ENCODE data around the gene SLIT1. TPM values are rescaled to one million over a fixed set of nuclear protein-coding genes. Genes with fewer than 3 reads are reported as not detected.

SLIT1 gene
- total RNA-seq, 1 donor from 2014 or later, result 55.7 TPM

DNA sequence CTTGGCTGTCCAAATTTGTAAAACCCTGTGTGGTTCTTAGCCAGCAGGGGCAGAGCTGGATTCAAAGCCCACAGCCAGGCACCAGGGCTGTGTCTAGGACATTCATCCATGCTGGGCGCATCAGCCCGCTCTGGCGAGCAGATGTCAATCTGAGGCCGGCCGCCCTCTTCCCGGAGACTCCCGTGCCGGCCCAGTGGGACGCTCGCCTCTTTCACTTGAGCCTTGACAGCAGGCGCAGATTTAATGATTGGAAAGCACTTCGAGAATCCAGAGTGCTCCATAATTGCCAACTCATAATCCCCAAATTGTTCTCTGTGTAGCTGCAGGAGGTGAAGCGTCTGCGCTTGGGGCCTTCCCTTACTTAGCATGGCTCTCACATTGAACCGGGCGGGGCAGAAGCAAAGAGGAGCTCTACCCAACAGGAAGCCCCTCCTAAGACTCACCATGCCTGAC is 36.7 kb downstream of the SLIT1 start:
- peaks cover 4% of the 10 kb centered on the region for H3K27me3 Mint-ChIP-seq
- peaks cover 29% of the 10 kb centered on the region for H3K4me1 Mint-ChIP-seq (ENCODE audit: unreplicated experiment)
- peak overlapping the region; percentile 65 for H3K4me3 Mint-ChIP-seq
- no peak for DNase-seq (ENCODE audit: extremely low spot score, unreplicated experiment)
- TF ChIP-seq, protein P1, sequence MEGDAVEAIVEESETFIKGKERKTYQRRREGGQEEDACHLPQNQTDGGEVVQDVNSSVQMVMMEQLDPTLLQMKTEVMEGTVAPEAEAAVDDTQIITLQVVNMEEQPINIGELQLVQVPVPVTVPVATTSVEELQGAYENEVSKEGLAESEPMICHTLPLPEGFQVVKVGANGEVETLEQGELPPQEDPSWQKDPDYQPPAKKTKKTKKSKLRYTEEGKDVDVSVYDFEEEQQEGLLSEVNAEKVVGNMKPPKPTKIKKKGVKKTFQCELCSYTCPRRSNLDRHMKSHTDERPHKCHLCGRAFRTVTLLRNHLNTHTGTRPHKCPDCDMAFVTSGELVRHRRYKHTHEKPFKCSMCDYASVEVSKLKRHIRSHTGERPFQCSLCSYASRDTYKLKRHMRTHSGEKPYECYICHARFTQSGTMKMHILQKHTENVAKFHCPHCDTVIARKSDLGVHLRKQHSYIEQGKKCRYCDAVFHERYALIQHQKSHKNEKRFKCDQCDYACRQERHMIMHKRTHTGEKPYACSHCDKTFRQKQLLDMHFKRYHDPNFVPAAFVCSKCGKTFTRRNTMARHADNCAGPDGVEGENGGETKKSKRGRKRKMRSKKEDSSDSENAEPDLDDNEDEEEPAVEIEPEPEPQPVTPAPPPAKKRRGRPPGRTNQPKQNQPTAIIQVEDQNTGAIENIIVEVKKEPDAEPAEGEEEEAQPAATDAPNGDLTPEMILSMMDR (conservative IDR thresholded peaks at IDR 0.05), result no peak
- no peaks in the 10 kb centered on the region for H3K36me3 Mint-ChIP-seq
- H3K27ac Mint-ChIP-seq, result peak overlapping the region; percentile 35
- no peaks in the 10 kb centered on the region for H3K9me3 Mint-ChIP-seq

DNA sequence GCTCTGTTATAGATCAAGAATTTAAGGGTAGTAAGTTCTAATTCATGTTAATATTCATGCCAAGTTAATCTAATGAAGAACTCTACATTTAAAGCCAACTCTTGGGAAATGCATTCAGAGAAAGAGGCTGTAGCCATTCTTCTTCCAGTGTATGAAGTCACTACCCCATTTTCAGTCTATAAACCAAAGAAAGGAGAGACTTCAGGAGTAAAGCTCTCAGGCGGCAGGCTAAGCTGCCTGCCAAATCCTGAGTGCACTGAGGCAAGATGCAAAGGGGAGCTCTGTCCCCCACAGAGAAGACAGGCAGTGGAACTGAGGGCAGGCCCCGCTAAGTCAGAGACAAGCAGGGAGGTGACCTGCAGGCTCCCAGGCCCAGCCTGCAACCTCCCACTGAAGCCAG is 41.5 kb downstream of the SLIT1 start:
- H3K4me3 Mint-ChIP-seq, result no peak overlapping the region
- H3K36me3 Mint-ChIP-seq, result peaks cover 15% of the 10 kb centered on the region
- H3K27me3 Mint-ChIP-seq, result peaks cover 34% of the 10 kb centered on the region
- TF ChIP-seq, protein P1 (conservative IDR thresholded peaks at IDR 0.05), result no peak
- peaks cover 27% of the 10 kb centered on the region for H3K4me1 Mint-ChIP-seq (ENCODE audit: unreplicated experiment)
- H3K9me3 Mint-ChIP-seq, result no peaks in the 10 kb centered on the region
- DNase-seq (ENCODE audit: extremely low spot score, unreplicated experiment), result no peak
- no peak overlapping the region for H3K27ac Mint-ChIP-seq

DNA sequence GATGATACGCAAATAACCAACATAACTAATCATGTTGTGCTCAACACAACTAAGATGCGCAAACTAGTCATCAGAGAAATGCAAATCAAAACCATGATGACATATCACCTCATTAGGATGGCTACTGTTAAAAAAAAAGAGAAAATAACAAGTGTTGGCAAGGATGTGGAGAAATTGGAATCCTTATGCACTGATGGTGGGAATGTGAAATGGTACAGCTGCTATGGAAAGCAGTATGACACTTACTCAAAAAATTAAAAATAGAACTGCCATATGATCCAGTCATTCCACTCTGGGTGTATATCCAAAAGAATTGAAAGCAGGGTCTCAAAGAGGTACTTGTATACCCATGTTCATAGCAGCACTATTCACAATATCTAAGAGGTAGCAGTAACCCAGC is 42.9 kb downstream of the SLIT1 start:
- H3K4me1 Mint-ChIP-seq (ENCODE audit: unreplicated experiment), result peaks cover 33% of the 10 kb centered on the region
- TF ChIP-seq, protein P1 (conservative IDR thresholded peaks at IDR 0.05), result no peak
- H3K27ac Mint-ChIP-seq, result no peak overlapping the region
- peaks cover 15% of the 10 kb centered on the region for H3K36me3 Mint-ChIP-seq
- no peak for DNase-seq (ENCODE audit: extremely low spot score, unreplicated experiment)
- no peak overlapping the region for H3K4me3 Mint-ChIP-seq
- H3K27me3 Mint-ChIP-seq, result peaks cover 39% of the 10 kb centered on the region
- H3K9me3 Mint-ChIP-seq, result no peaks in the 10 kb centered on the region

DNA sequence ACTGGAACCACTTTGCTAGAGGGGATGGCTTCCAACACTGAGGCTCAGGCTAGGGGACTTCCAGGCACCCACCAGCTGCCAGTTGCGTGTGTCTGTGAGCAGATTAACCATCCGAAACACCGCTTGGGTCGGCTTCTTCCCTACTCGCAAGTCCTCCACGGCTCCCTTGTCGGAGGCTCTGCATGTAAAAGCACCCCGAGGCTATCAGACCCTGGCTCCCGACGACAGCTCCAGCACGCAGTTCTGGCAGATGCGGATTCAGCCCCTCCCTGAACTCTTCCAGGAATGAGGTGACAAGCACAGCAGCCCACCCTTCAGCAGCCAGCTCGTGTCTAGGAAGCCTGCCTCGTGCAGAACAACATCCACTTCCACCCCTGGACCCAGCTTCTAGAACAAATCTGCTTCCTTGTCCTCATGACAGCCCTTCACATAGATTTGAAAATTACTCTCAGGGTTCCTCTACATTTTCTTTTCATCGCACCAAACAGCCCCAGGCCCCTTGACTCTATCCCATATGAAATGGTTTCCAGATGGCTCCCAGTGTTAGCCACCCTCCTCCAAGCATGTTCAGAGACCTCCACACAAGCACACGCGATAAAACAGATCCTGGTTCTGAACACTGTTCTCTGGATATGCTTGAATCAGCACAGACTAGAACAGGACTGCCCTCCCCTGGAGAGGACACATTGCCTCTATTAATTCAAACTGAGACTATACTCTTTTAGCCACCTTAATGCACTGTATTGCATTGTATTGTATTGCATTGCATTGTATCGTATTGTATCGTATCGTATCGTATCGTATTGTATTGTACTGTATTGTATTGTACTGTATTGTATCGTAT is 44.6 kb downstream of the SLIT1 start:
- Mint-ChIP-seq H3K9me3 (no peaks in the 10 kb centered on the region), H3K4me1 (ENCODE audit: unreplicated experiment) (peaks cover 42% of the 10 kb centered on the region), H3K4me3 (peak overlapping the region; percentile 67), H3K27ac (peak overlapping the region; percentile 71), H3K27me3 (peaks cover 36% of the 10 kb centered on the region), H3K36me3 (peaks cover 15% of the 10 kb centered on the region)
- TF ChIP-seq, protein P1 (conservative IDR thresholded peaks at IDR 0.05), result no peak
- no peak for DNase-seq (ENCODE audit: extremely low spot score, unreplicated experiment)

DNA sequence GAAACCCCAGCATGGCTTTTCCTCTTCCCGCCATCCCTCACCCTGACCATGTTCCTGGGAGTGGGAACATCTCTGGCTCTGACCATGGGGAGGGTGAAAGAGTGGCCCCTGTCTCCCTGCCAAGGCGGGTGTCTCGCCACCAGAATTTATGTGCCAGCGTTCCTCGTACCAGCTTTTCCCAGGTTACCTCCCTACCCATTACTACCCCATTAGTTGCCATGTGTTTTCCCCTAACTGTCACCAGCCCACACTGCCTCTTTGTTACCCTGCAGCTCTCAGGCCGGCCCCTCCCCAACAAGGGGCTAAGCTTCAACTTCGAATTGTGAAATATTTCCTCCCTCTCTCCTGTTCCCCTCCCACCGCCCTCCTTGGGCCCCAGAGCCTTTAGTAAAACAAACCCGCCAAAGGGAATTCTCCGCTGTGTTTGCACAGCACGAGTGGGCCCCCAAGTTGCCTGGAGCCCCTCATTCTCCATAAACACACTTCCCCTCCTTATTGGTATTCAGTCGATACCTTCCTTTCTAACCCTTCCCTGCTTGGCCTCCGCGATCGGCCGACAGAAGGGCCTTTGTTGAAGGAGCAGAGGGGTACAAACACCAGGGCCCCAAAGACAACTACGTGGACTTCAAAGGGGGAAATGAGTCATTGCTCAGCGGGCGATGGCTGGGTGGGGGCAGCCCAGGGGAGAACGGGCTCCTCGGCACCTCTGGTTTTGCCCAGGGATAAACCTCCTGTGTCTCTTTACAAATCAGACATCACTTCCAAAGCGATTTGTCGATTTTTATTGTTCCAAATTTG is 45.5 kb downstream of the SLIT1 start:
- Mint-ChIP-seq H3K36me3 (peaks cover 15% of the 10 kb centered on the region), H3K9me3 (no peaks in the 10 kb centered on the region), H3K4me1 (ENCODE audit: unreplicated experiment) (peaks cover 45% of the 10 kb centered on the region), H3K27ac (peak overlapping the region; percentile 71), H3K4me3 (peak overlapping the region; percentile 67), H3K27me3 (peaks cover 36% of the 10 kb centered on the region)
- DNase-seq (ENCODE audit: extremely low spot score, unreplicated experiment), result no peak
- TF ChIP-seq, protein P1 (conservative IDR thresholded peaks at IDR 0.05), result no peak
